ENCODE results near the gene WDR6. TPM values are rescaled to one million over a fixed set of nuclear protein-coding genes. Genes with fewer than 3 reads are reported as not detected.
A peak's percentile ranks its signal among the peaks of the same experiment; 100 is the strongest.

The WDR6 gene
- total and polyA plus RNA-seq, 10 of the 15 experiments (the other 5 are each of a cell fraction or from before 2014, with no cell fraction given), result 21.3 to 169 (median 107) TPM

DNA sequence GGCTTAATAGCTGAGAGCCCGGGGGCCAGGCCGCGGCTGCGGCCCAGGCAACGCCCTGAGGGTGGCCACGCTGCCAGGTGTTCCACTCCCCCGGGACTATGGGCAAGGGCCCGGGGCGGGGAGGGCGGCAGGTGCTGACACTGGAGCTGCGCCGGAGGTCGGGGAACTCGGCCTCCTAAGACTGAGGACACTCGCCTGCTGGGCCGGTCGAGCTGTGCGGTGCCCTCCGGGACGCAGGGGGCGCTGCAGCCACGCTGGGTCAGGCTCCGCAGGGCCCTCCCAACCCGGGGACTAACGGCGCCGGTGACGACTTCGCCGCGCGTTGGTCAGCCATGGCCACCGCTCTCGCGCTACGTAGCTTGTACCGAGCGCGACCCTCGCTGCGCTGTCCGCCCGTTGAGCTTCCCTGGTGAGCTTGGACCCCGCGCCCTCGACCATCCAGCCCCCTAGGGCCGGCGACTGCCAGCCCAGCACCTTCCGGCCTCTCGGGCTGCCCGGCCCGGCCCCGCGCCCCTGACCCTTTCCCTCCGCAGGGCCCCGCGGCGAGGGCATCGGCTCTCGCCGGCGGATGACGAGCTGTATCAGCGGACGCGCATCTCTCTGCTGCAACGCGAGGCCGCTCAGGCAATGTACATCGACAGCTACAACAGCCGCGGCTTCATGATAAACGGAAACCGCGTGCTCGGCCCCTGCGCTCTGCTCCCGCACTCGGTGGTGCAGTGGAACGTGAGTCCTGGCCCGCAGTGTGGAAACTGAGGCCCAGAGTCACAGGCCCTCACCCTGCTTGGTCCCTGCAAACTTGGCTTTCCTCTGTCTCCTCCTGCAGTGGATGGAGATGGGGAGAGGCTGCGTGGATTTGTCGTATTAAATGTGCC, 14.9 kb downstream of the WDR6 start, which contains the start of gene NDUFAF3 (continued):
- TF ChIP-seq MAX (IDR thresholded peaks at IDR 0.05; ENCODE audit: low read depth, low read length), result peak; percentile 73; the same call in 1 of the 2 replicates
- TF ChIP-seq RB1 (IDR thresholded peaks at IDR 0.05; ENCODE audit: borderline replicate concordance), result 0 out of 2 replicates have a peak, but pooled peaks have one; percentile 62
- no peak for TF ChIP-seq SUPT20H (IDR thresholded peaks at IDR 0.05; ENCODE audit: borderline replicate concordance, control insufficient read depth, low read depth, low read length)
- TF ChIP-seq CREB1 (IDR thresholded peaks at IDR 0.05; ENCODE audit: low read depth), result no peak
- no peak for TF ChIP-seq FOXK2 (IDR thresholded peaks at IDR 0.05)
- TF ChIP-seq POLR2AphosphoS2 (IDR thresholded peaks at IDR 0.05; ENCODE audit: low read depth, low read length), result peak; percentile 19; the same call in 1 of the 2 replicates
- TF ChIP-seq BMI1 (IDR thresholded peaks at IDR 0.05; ENCODE audit: borderline replicate concordance), result no peak
- no peak for TF ChIP-seq PRDM15 (CRISPR knock-in tag; IDR thresholded peaks at IDR 0.05)
- peak; percentile 54 to 78; a peak in 2 of 4 replicates for TF ChIP-seq BHLHE40 (IDR thresholded peaks at IDR 0.05; ENCODE audit: borderline replicate concordance in 1 of 2, low read depth in 2 of 2, low read length in 1 of 2)
- peak; percentile 63 for TF ChIP-seq CUX1 (IDR thresholded peaks at IDR 0.05; ENCODE audit: insufficient replicate concordance, low read depth, low read length)
- TF ChIP-seq TBL1XR1 (IDR thresholded peaks at IDR 0.05; ENCODE audit: low read depth, low read length), result no peak
- peak; percentile 96 for TF ChIP-seq LARP7 (IDR thresholded peaks at IDR 0.05)
- TF ChIP-seq, protein P1, sequence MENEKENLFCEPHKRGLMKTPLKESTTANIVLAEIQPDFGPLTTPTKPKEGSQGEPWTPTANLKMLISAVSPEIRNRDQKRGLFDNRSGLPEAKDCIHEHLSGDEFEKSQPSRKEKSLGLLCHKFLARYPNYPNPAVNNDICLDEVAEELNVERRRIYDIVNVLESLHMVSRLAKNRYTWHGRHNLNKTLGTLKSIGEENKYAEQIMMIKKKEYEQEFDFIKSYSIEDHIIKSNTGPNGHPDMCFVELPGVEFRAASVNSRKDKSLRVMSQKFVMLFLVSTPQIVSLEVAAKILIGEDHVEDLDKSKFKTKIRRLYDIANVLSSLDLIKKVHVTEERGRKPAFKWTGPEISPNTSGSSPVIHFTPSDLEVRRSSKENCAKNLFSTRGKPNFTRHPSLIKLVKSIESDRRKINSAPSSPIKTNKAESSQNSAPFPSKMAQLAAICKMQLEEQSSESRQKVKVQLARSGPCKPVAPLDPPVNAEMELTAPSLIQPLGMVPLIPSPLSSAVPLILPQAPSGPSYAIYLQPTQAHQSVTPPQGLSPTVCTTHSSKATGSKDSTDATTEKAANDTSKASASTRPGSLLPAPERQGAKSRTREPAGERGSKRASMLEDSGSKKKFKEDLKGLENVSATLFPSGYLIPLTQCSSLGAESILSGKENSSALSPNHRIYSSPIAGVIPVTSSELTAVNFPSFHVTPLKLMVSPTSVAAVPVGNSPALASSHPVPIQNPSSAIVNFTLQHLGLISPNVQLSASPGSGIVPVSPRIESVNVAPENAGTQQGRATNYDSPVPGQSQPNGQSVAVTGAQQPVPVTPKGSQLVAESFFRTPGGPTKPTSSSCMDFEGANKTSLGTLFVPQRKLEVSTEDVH (IDR thresholded peaks at IDR 0.05; ENCODE audit: low read depth, partially characterized antibody), result no peak
- TF ChIP-seq ZNF384 (IDR thresholded peaks at IDR 0.05; ENCODE audit: borderline replicate concordance, low read depth, low read length), result no peak
